Mesendoderm (in vitro differentiated cells): ENCODE measurements around the gene TBCCD1.
"Not testable (repeated sequence)": the region's sequence is repeated elsewhere in the genome, so short reads cannot be mapped to it uniquely, and the experiment has no call there.

Source experiments
- DNase-seq: peaks from one replicate; pipeline ENCODE4 v3.0.0; 2013
- H2AK5ac ChIP-seq: 2 replicates; pipeline ENCODE4 v1.6.1; 2013; ENCODE audit warnings: low read length, inconsistent platforms
- H2BK120ac ChIP-seq: 2 replicates; pipeline ENCODE4 v1.6.1; 2013; ENCODE audit warnings: low read depth, mild to moderate bottlenecking, low read length, moderate library complexity, mixed read lengths
- H2BK15ac ChIP-seq: replicated peaks from 2 replicates; pipeline ENCODE4 v1.6.1; 2013; ENCODE audit warnings: low read depth, mild to moderate bottlenecking, moderate library complexity
- H2BK5ac ChIP-seq: 2 replicates; pipeline ENCODE4 v1.6.1; 2013; ENCODE audit warnings: low read length, inconsistent platforms
- H3K18ac ChIP-seq: 2 replicates; pipeline ENCODE4 v1.6.1; 2013; ENCODE audit warnings: mild to moderate bottlenecking, low read length, mixed read lengths
- H3K23ac ChIP-seq: one replicate; pipeline ENCODE4 v1.6.1; 2013; ENCODE audit warnings: low read length
- H3K27ac ChIP-seq: 2 replicates; pipeline ENCODE4 v1.5.1; 2013; ENCODE audit warnings: low read depth, mild to moderate bottlenecking, inconsistent platforms, low read length, moderate library complexity
- H3K27me3 ChIP-seq: 2 replicates; pipeline ENCODE4 v1.6.1; 2013; ENCODE audit warnings: low read length, control low read depth, mild to moderate bottlenecking, inconsistent platforms; ENCODE audit not compliant: insufficient read depth, poor library complexity
- H3K36me3 ChIP-seq: 2 replicates; pipeline ENCODE4 v1.6.1; 2013; ENCODE audit warnings: low read length, inconsistent platforms; ENCODE audit not compliant: control insufficient read depth, insufficient read depth
- H3K4ac ChIP-seq: one replicate; pipeline ENCODE4 v1.6.1; 2013; ENCODE audit warnings: low read depth, mild to moderate bottlenecking, low read length, moderate library complexity
- H3K4me1 ChIP-seq: 2 replicates; pipeline ENCODE4 v1.6.1; 2013; ENCODE audit warnings: low read depth, low read length, inconsistent platforms; ENCODE audit not compliant: control insufficient read depth
- H3K4me2 ChIP-seq: 2 replicates; pipeline ENCODE4 v1.6.1; 2013; ENCODE audit warnings: low read length
- H3K4me3 ChIP-seq: 2 replicates; pipeline ENCODE4 v1.5.1; 2013; ENCODE audit warnings: mild to moderate bottlenecking, low read length
- H3K56ac ChIP-seq: one replicate; pipeline ENCODE4 v1.6.1; 2013; ENCODE audit warnings: low read length
- H3K79me1 ChIP-seq: 2 replicates; pipeline ENCODE4 v1.6.1; 2013; ENCODE audit warnings: low read length, inconsistent platforms
- H3K79me2 ChIP-seq: 2 replicates; pipeline ENCODE4 v1.6.1; 2013; ENCODE audit warnings: mild to moderate bottlenecking, low read length; ENCODE audit not compliant: control insufficient read depth, insufficient read depth
- H3K9ac ChIP-seq: 2 replicates; pipeline ENCODE4 v1.6.1; 2013; ENCODE audit warnings: low read length, inconsistent platforms
- H4K5ac ChIP-seq: one replicate; pipeline ENCODE4 v1.6.1; 2013; ENCODE audit warnings: low read length
- H4K8ac ChIP-seq: one replicate; pipeline ENCODE4 v1.6.1; 2013; ENCODE audit warnings: low read depth, mild to moderate bottlenecking, control low read depth, low read length, moderate library complexity
- WGBS: extraction: QIAGEN DNeasy Blood & Tissue Kit; methylation state at CpG from one replicate; pipeline ENCODE4 v1.1.7; 2013; ENCODE audit warnings: low lambda C conversion rate, missing lambda C conversion rate; ENCODE audit not compliant: insufficient coverage; ENCODE audit errors: extremely low coverage; 5-methylcytosine and 5-hydroxymethylcytosine counted together

Gene TBCCD1

DNA sequence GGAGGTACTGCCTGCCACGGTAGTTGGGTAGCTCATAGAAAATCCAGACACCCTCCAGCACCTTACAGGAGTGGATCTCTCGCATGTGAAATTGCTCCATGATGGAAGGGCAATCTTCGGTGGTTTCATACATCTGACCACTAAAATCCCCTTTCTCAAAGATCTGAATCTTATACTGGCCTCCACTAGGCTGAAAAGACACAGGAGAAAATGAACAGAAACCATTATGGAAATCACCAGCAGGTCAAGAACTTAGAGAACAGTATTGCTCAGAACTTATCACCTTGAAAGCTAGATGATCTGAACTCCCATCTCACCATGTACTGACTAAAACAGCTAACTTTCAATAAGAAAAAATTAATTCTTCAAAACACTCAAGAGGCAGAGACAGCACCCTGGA lies 28.4 kb downstream of the TBCCD1 start:
- Histone ChIP-seq H4K8ac (no peak overlapping the region), H3K27me3 (no peaks in the 10 kb centered on the region), H3K56ac (no peak overlapping the region), H3K4me2 (no peak overlapping the region), H2BK5ac (no peak overlapping the region), H3K18ac (no peak overlapping the region), H3K4ac (no peak overlapping the region), H3K79me2 (no peaks in the 10 kb centered on the region), H3K27ac (no peak overlapping the region), H3K4me3 (no peak overlapping the region), H3K36me3 (no peaks in the 10 kb centered on the region), H4K5ac (no peak overlapping the region), H2BK15ac (no peak overlapping the region), H2AK5ac (no peak overlapping the region), H3K23ac (no peak overlapping the region), H3K9ac (no peak overlapping the region), H2BK120ac (no peak overlapping the region), H3K79me1 (no peaks in the 10 kb centered on the region), H3K4me1 (no peaks in the 10 kb centered on the region)
- no CpG with 5 or more reads among the region's 3 CpGs for WGBS
- DNase-seq = no peak

DNA sequence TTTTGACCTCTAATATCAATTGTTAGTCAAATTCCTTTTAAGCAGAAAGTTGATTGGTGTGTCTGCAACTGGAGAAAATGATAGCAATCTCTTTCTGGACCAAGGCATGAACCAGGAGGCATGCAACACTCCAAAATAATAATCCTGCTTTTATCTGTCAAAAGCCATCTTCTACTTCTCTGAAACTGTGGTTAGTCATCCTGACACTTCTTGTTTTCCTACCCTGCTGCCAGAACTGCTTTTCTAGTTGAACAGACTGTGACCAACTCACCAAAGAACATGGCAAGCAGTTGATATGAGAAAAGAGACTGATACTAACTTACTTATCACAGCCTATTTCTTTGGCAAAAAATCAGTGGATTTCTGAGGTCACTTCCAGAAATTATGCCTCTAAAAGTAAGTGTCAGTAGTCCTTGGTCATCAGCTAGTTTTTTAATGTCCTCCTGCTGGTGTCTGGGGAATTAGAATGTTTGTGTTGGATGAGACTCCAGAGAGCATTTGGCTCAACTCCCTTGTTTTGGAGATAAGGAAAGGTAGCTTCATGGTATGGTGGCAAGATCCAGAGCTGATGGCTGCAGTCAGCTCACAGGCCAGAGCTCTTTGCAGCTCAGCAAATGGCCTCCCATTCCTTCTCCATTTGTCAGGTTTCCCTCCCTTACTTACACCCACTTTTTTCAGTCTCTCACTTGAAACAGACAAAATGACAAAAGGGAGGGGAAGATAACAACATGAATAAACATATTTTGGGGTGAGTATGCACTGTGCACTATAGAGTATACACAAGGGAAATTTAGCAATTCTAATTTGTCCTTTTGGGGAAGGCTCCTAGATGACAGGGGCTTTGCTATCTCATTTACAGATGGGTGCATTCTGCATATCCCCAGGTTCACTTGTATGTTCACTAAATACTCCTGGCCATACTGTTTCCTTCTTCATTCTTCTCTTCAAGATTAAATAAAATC lies 30.0 kb downstream of the TBCCD1 start:
- H3K79me1 ChIP-seq = no peaks in the 10 kb centered on the region
- H3K79me2 ChIP-seq = no peaks in the 10 kb centered on the region
- no peak overlapping the region for H2BK120ac ChIP-seq
- no peak overlapping the region for H2BK15ac ChIP-seq
- no peak overlapping the region for H3K9ac ChIP-seq
- peak; percentile 64 for DNase-seq
- no peak overlapping the region for H3K4me3 ChIP-seq
- no peaks in the 10 kb centered on the region for H3K27me3 ChIP-seq
- no peak overlapping the region for H3K4me2 ChIP-seq
- no peak overlapping the region for H2BK5ac ChIP-seq
- H3K36me3 ChIP-seq = no peaks in the 10 kb centered on the region
- H4K5ac ChIP-seq = no peak overlapping the region
- H2AK5ac ChIP-seq = no peak overlapping the region
- no peak overlapping the region for H3K23ac ChIP-seq
- H3K18ac ChIP-seq = no peak overlapping the region
- no peak overlapping the region for H3K4ac ChIP-seq
- H3K4me1 ChIP-seq = no peaks in the 10 kb centered on the region
- no peak overlapping the region for H4K8ac ChIP-seq
- no peak overlapping the region for H3K56ac ChIP-seq
- no peak overlapping the region for H3K27ac ChIP-seq

DNA sequence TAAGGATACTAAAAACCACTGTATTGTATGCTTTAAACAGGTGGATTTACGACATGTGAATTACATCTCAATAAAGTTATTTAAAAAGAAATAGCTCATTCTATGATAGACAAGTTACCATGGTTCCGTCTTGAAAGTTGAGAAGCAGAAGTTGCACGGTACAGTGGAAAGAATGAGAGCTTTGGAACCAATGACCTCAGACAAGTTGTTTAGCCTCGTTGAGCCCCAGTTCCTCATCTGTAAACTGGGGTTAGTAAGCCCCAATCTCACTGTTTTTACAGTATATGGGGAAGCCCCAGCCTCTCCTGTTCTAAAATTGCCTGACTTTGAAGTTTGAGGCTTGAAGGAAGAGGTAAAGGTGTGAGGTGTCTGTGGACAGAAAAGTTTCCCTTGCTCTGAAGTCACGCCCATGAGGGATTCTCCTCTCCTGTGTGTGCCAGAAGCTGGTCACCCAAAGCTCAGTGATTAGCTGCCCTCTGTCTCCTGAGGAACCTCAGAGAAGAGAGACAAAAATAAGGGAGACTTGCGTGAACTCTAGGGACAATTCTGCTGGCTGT lies 32.9 kb downstream of the TBCCD1 start:
- peak overlapping the region; percentile 53 for H3K23ac ChIP-seq
- H3K27me3 ChIP-seq = no peaks in the 10 kb centered on the region
- H3K4me1 ChIP-seq = peaks cover 2% of the 10 kb centered on the region
- H2AK5ac ChIP-seq = no peak overlapping the region
- no peaks in the 10 kb centered on the region for H3K79me2 ChIP-seq
- no peak overlapping the region for H3K9ac ChIP-seq
- no peak overlapping the region for H3K27ac ChIP-seq
- H2BK15ac ChIP-seq = no peak overlapping the region
- no peak overlapping the region for H2BK120ac ChIP-seq
- no peaks in the 10 kb centered on the region for H3K36me3 ChIP-seq
- no peak overlapping the region for H3K4me2 ChIP-seq
- WGBS = no CpG with 5 or more reads among the region's 6 CpGs
- H3K4ac ChIP-seq = no peak overlapping the region
- no peak overlapping the region for H4K5ac ChIP-seq
- H4K8ac ChIP-seq = no peak overlapping the region
- DNase-seq = no peak
- H3K18ac ChIP-seq = no peak overlapping the region
- no peaks in the 10 kb centered on the region for H3K79me1 ChIP-seq
- no peak overlapping the region for H3K56ac ChIP-seq
- no peak overlapping the region for H2BK5ac ChIP-seq
- H3K4me3 ChIP-seq = no peak overlapping the region

DNA sequence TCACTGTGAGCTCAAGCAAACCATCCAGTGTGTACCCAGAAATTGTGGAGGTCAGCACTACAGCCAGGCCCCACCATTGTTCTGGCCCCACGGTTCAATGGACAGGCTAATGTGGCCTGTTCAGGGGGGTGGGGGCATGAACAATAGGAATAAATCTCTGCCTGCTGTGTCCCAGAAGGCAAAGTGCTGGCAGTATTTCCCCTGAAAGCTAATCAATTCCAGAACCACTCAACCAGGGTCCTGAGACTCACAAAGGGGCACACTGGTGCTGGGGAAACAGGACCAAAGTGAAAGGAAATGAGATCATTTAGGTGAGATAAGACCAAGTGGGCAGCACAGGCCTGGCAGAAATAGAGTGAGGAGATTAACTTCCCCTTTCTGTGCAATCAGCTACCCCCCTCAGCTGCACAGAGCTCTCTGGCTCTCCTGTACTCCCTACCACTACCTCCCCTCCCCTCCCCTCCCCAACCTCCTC lies 34.5 kb downstream of the TBCCD1 start:
- no peak overlapping the region for H2BK120ac ChIP-seq
- H3K79me1 ChIP-seq = no peaks in the 10 kb centered on the region
- H3K56ac ChIP-seq = no peak overlapping the region
- H3K4me1 ChIP-seq = peaks cover 2% of the 10 kb centered on the region
- no peak overlapping the region for H3K9ac ChIP-seq
- no peak overlapping the region for H2BK15ac ChIP-seq
- H3K4ac ChIP-seq = no peak overlapping the region
- H2AK5ac ChIP-seq = no peak overlapping the region
- H3K79me2 ChIP-seq = no peaks in the 10 kb centered on the region
- H3K36me3 ChIP-seq = no peaks in the 10 kb centered on the region
- no peaks in the 10 kb centered on the region for H3K27me3 ChIP-seq
- H3K23ac ChIP-seq = no peak overlapping the region
- no peak overlapping the region for H3K4me3 ChIP-seq
- no peak overlapping the region for H4K8ac ChIP-seq
- DNase-seq = peak; percentile 49
- no peak overlapping the region for H3K4me2 ChIP-seq
- WGBS = no CpG with 5 or more reads among the region's 1 CpG
- no peak overlapping the region for H3K27ac ChIP-seq
- H4K5ac ChIP-seq = no peak overlapping the region
- H2BK5ac ChIP-seq = no peak overlapping the region
- no peak overlapping the region for H3K18ac ChIP-seq

DNA sequence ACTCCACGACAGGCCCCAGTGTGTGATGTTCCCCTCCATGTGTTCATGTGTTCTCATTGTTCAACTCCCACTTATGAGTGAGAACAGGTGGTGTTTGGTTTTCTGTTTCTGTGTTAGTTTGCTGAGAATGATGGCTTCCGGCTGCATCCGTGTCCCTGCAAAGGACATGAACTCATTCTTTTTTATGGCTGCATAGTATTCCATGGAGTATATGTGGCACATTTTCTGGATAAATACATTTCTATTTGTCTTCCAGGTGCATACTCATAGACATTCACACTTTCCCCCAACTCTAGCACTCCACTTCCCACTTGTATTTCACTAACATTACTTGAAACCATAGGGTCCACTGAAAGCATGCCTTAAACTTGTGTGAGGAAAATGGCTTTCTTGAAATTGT lies 35.4 kb downstream of the TBCCD1 start:
- not testable (repeated sequence) for H3K4ac ChIP-seq, H3K4me3 ChIP-seq, H3K4me1 ChIP-seq, H4K8ac ChIP-seq, DNase-seq, H2BK120ac ChIP-seq, H3K27me3 ChIP-seq, H3K9ac ChIP-seq, H3K4me2 ChIP-seq, H3K79me1 ChIP-seq, H3K56ac ChIP-seq, H3K23ac ChIP-seq, H3K79me2 ChIP-seq, H3K36me3 ChIP-seq, H2BK15ac ChIP-seq, H2BK5ac ChIP-seq, H4K5ac ChIP-seq, H3K27ac ChIP-seq, H3K18ac ChIP-seq, H2AK5ac ChIP-seq
- no CpG with 5 or more reads among the region's 3 CpGs for WGBS
